Measurements from ENCODE around the gene ODAD4. TPM values are rescaled to one million over a fixed set of nuclear protein-coding genes. Genes with fewer than 3 reads are reported as not detected.
"Not testable (repeated sequence)": the region's sequence is repeated elsewhere in the genome, so short reads cannot be mapped to it uniquely, and the experiment has no call there.

Gene ODAD4
- total RNA-seq, 1 experiment from 2014 or later = 0.69 TPM

DNA sequence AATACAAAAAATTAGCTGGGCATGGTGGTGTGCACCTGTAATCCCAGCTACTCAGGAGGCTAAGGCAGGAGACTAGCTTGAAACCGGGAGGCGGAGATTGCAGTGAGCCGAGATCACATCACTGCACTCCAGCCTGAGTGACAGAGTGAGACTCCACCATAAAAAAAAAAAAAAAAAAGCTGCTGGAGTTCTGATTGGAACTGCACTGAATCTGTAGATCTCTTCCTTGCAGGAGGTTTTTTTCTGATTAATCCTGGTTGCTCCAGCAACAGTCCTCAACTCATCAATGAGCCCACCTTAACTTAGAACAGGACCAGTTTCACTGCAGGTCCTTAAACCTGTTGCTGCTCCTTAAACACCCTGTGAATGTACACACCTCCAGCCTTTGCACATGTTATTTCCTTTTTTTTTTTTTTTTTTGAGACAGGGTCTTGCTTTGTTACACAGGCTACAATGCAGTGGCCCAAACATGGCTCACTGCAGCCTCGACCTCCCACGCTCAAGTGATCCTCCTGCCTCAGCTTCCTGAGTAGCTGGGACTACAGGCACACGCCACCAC lies 1.6 kb upstream of the ODAD4 start:
- ChIA-PET CTCF (interaction anchor here (0.8 kb wide), 1 partner anchor 33 kb away, joined by 3 read pairs; no protein-coding TSS in a partner anchor), POLR2A (no interaction called here)
- H3K4me3 ChIP-seq (ENCODE audit: low read depth in 2 of 2, low read length in 2 of 2) = no peak overlapping the region

GRCh38 chr17:41930833-41931156 lies 378 bp downstream of the ODAD4 start:
- H3K36me3 ChIP-seq (ENCODE audit: control insufficient read depth, insufficient read depth, low read length); H3K27me3 ChIP-seq (ENCODE audit: control insufficient read depth, insufficient read depth, low read length); H3K4me1 ChIP-seq (ENCODE audit: control insufficient read depth, insufficient read depth, low read length); DNase-seq (ENCODE audit: low read depth, low spot score); BruUV-seq (replicated peaks); intact Hi-C loops (cut with micrococcal nuclease; ENCODE audit: unreplicated experiment); in situ Hi-C loops (cut with HindIII; ENCODE audit: low pct_unique_long_range_greater_than_20kb, low sequenced_read_pairs); H3K9me3 ChIP-seq (ENCODE audit: control insufficient read depth, insufficient read depth, low read depth, low read length): not testable (repeated sequence)
- POLR2A ChIA-PET = interaction anchor here (0.6 to 0.9 kb wide), 7 partner anchors 13 to 292 kb away, joined by 3 to 11 read pairs (median 4); partner anchors contain the start of gene ACLY
- peak overlapping the region; percentile 63 to 69 for H3K4me3 ChIP-seq (ENCODE audit: low read depth in 2 of 2, low read length in 2 of 2)
- CTCF ChIA-PET = interaction anchor here (0.6 to 1.0 kb wide), 2 partner anchors 27 to 29 kb away, joined by 3 read pairs; no protein-coding TSS in a partner anchor
- H3K27ac ChIP-seq (ENCODE audit: low read length) = peak overlapping the region; percentile 86
- peak; percentile 29 for ATAC-seq

More for the DNA sequence above, 1.6 kb upstream of the ODAD4 start:
- TF ChIP-seq TCF7L2 (IDR thresholded peaks at IDR 0.05; ENCODE audit: low read depth, low read length) (no peak), SIN3A (IDR thresholded peaks at IDR 0.05; ENCODE audit: borderline replicate concordance, insufficient read depth, low read depth, low read length) (no peak), CTCF (IDR thresholded peaks at IDR 0.05) (no peak), REST (IDR thresholded peaks at IDR 0.05; ENCODE audit: insufficient read depth in 1 of 2, low read depth in 2 of 2, low read length in 1 of 2) (no peak), POLR2AphosphoS5 (IDR thresholded peaks at IDR 0.05; ENCODE audit: low read depth, low read length) (no peak)
- DNase-seq (ENCODE audit: low read depth, low spot score) (no peak), ATAC-seq (no peak)
- peaks cover 7% of the 10 kb centered on the region; the same call in 1 of the 2 replicates for H3K4me1 ChIP-seq (ENCODE audit: control insufficient read depth, insufficient read depth, low read length)
- in situ Hi-C loops (cut with HindIII; ENCODE audit: low pct_unique_long_range_greater_than_20kb, low sequenced_read_pairs) (no loop called here), intact Hi-C loops (cut with micrococcal nuclease; ENCODE audit: unreplicated experiment) (no loop called here)
- no TSS peak for BruUV-seq (replicated peaks)
- H3K27ac ChIP-seq (ENCODE audit: low read length) = no peak overlapping the region
- no peaks in the 10 kb centered on the region for H3K9me3 ChIP-seq (ENCODE audit: control insufficient read depth, insufficient read depth, low read depth, low read length)
- H3K27me3 ChIP-seq (ENCODE audit: control insufficient read depth, insufficient read depth, low read length) = no peaks in the 10 kb centered on the region
- H3K36me3 ChIP-seq (ENCODE audit: control insufficient read depth, insufficient read depth, low read length) = no peaks in the 10 kb centered on the region

GRCh38 chr17:41931715-41932114 lies 1.3 kb downstream of the ODAD4 start:
- intact Hi-C loops (cut with micrococcal nuclease; ENCODE audit: unreplicated experiment); H3K4me3 ChIP-seq (ENCODE audit: low read depth in 2 of 2, low read length in 2 of 2); POLR2A ChIA-PET; H3K27me3 ChIP-seq (ENCODE audit: control insufficient read depth, insufficient read depth, low read length); ATAC-seq; BruUV-seq (replicated peaks); CTCF ChIA-PET; in situ Hi-C loops (cut with HindIII; ENCODE audit: low pct_unique_long_range_greater_than_20kb, low sequenced_read_pairs); H3K4me1 ChIP-seq (ENCODE audit: control insufficient read depth, insufficient read depth, low read length); H3K36me3 ChIP-seq (ENCODE audit: control insufficient read depth, insufficient read depth, low read length); DNase-seq (ENCODE audit: low read depth, low spot score); H3K27ac ChIP-seq (ENCODE audit: low read length); H3K9me3 ChIP-seq (ENCODE audit: control insufficient read depth, insufficient read depth, low read depth, low read length): not testable (repeated sequence)

All from Panc1 (cell line).